ENCODE data around the gene CCNT2.
A peak's percentile ranks its signal among the peaks of the same experiment; 100 is the strongest.
"Not testable (repeated sequence)": the region's sequence is repeated elsewhere in the genome, so short reads cannot be mapped to it uniquely, and the experiment has no call there.

CCNT2 gene

GRCh38 chr2:134976074-134976702 is 57.6 kb downstream of the CCNT2 start:
- no peak for DNase-seq (ENCODE audit: low read depth)

- DNase-seq (ENCODE audit: low read depth), result not testable (repeated sequence)
These were observed 58.5 kb downstream of the CCNT2 start for GRCh38 chr2:134977104-134977503.

- no peak for DNase-seq (ENCODE audit: low read depth)
These were observed 60.6 kb downstream of the CCNT2 start for GRCh38 chr2:134979221-134979620.

GRCh38 chr2:134980639-134981038 is 62.0 kb downstream of the CCNT2 start:
- no peak for DNase-seq (ENCODE audit: low read depth)

GRCh38 chr2:134982603-134983002 is 64.0 kb downstream of the CCNT2 start:
- no peak for DNase-seq (ENCODE audit: low read depth)

- DNase-seq (ENCODE audit: low read depth), result no peak
These were observed 66.4 kb downstream of the CCNT2 start for GRCh38 chr2:134985061-134985460.

GRCh38 chr2:134988994-134989605 is 70.5 kb downstream of the CCNT2 start:
- no peak for DNase-seq (ENCODE audit: low read depth)

- no peak for DNase-seq (ENCODE audit: low read depth)
These were observed 80.9 kb downstream of the CCNT2 start for GRCh38 chr2:134999521-134999920.

GRCh38 chr2:135002836-135003235 is 84.2 kb downstream of the CCNT2 start:
- no peak for DNase-seq (ENCODE audit: low read depth)

GRCh38 chr2:135004005-135004746 is 85.6 kb downstream of the CCNT2 start:
- DNase-seq (ENCODE audit: low read depth), result peak; percentile 49

GRCh38 chr2:135005753-135006152 is 87.1 kb downstream of the CCNT2 start:
- DNase-seq (ENCODE audit: low read depth), result no peak
